ENCODE measurements around the gene MGAT3. TPM values are rescaled to one million over a fixed set of nuclear protein-coding genes. Genes with fewer than 3 reads are reported as not detected.

The MGAT3 gene
- total RNA-seq, 1 experiment from 2014 or later = 0.20 TPM

- Histone ChIP-seq H3K79me2 (ENCODE audit: insufficient read depth, low read length) (no peaks in the 10 kb centered on the region), H3K9me3 (ENCODE audit: control insufficient read depth in 1 of 2, insufficient read depth in 1 of 2, low read depth in 1 of 2, low read length in 2 of 2) (no peaks in the 10 kb centered on the region), H3K4me2 (ENCODE audit: low read length) (no peak overlapping the region), H2AFZ (ENCODE audit: low read depth, low read length, poor library complexity, severe bottlenecking) (no peak overlapping the region), H3K36me3 (ENCODE audit: control insufficient read depth in 1 of 2, insufficient read depth in 2 of 2, low read length in 2 of 2) (no peaks in the 10 kb centered on the region), H3K9ac (ENCODE audit: low read length) (no peak overlapping the region), H3K4me1 (ENCODE audit: control insufficient read depth in 1 of 2, insufficient read depth in 2 of 2, low read length in 2 of 2) (peaks cover 0 to 6% of the 10 kb centered on the region in 2 experiments; a peak in 2 of 4 replicates), H3K27me3 (ENCODE audit: insufficient read depth, low read length) (no peaks in the 10 kb centered on the region), H3K4me3 (replicated peaks in 1 of 2; ENCODE audit: low read depth in 1 of 2, low read length in 2 of 2) (no peak overlapping the region), H3K9me2 (ENCODE audit: insufficient read depth) (no peaks in the 10 kb centered on the region), H3K27ac (ENCODE audit: low read depth, low read length) (no peak overlapping the region), H4K20me1 (ENCODE audit: insufficient read depth) (no peaks in the 10 kb centered on the region)
- CTCF ChIA-PET = interaction anchor here (1.0 kb wide), 1 partner anchor 9 kb away, joined by 3 read pairs; no protein-coding TSS in a partner anchor
- TF ChIP-seq CTCF (IDR thresholded peaks at IDR 0.05 in 2 of 3, conservative IDR thresholded peaks at IDR 0.05 in 1 of 3; ENCODE audit: borderline replicate concordance in 1 of 3, insufficient read depth in 1 of 3, low read depth in 2 of 3, low read length in 2 of 3) (no peak), ELF1 (IDR thresholded peaks at IDR 0.05; ENCODE audit: borderline replicate concordance, low read depth) (no peak), POLR2A (IDR thresholded peaks at IDR 0.05; ENCODE audit: borderline replicate concordance, extremely low read depth, insufficient read depth, insufficient read length) (no peak), POLR2AphosphoS5 (IDR thresholded peaks at IDR 0.05; ENCODE audit: low read depth, low read length) (no peak), ZFX (IDR thresholded peaks at IDR 0.05) (no peak), REST (IDR thresholded peaks at IDR 0.05; ENCODE audit: low read depth) (no peak), SRF (IDR thresholded peaks at IDR 0.05; ENCODE audit: low read depth) (no peak), JUND (IDR thresholded peaks at IDR 0.05) (no peak), MAX (IDR thresholded peaks at IDR 0.05) (no peak), RAD21 (IDR thresholded peaks at IDR 0.05; ENCODE audit: low read depth) (no peak), FOSL1 (IDR thresholded peaks at IDR 0.05; ENCODE audit: low read depth) (no peak), EZH2 (IDR thresholded peaks at IDR 0.05) (no peak), EGR1 (IDR thresholded peaks at IDR 0.05; ENCODE audit: low read depth) (no peak)
- RAD21 ChIA-PET (ENCODE audit: low non-redundant PET in 1 of 2, low total read pairs in 2 of 2, uncharacterized antibody in 2 of 2, unreplicated experiment in 2 of 2) = no interaction called here
- intact Hi-C loops (cut with micrococcal nuclease) = no loop called here
- POLR2A ChIA-PET = no interaction called here
- BruUV-seq (replicated peaks) = no TSS peak
- DNase-seq (ENCODE audit: low read depth, low spot score) = no peak
- ATAC-seq = no peak
Measured at GRCh38 chr22:39486951-39487825, 30.4 kb downstream of the MGAT3 start.

Data from HCT116 (cell line).